ENCODE measurements around the gene MAN1A2. TPM values are rescaled to one million over a fixed set of nuclear protein-coding genes. Genes with fewer than 3 reads are reported as not detected.
A peak's percentile ranks its signal among the peaks of the same experiment; 100 is the strongest.

Gene MAN1A2
- total and polyA plus RNA-seq, 9 of the 15 experiments (the other 6 are each of a cell fraction or from before 2014, with no cell fraction given) = 4.2 to 38.4 (median 18.7) TPM

GRCh38 chr1:117339866-117340700 lies 27.2 kb upstream of the MAN1A2 start (continued):
- TF ChIP-seq ZBTB40 (IDR thresholded peaks at IDR 0.05) (0 out of 2 replicates have a peak, but pooled peaks have one; percentile 40), ZBTB40 (CRISPR knock-in tag; IDR thresholded peaks at IDR 0.05) (no peak), CREB3L1 (IDR thresholded peaks at IDR 0.05; ENCODE audit: borderline replicate concordance, low read depth) (peak; percentile 51; the same call in 1 of the 2 replicates), E2F5 (CRISPR knock-in tag; IDR thresholded peaks at IDR 0.05) (no peak), ZNF668 (CRISPR knock-in tag; IDR thresholded peaks at IDR 0.05) (no peak), ZNF134 (CRISPR knock-in tag; conservative IDR thresholded peaks at IDR 0.05) (0 out of 2 replicates have a peak, but pooled peaks have one; percentile 41), IRF9 (tag; IDR thresholded peaks at IDR 0.05) (no peak), ZNF717 (CRISPR knock-in tag; IDR thresholded peaks at IDR 0.05) (no peak), ZNF174 (CRISPR knock-in tag; IDR thresholded peaks at IDR 0.05) (no peak), POLR2AphosphoS2 (IDR thresholded peaks at IDR 0.05; ENCODE audit: low read length) (no peak), HNRNPUL1 (IDR thresholded peaks at IDR 0.05; ENCODE audit: low read length) (no peak), HLTF (IDR thresholded peaks at IDR 0.05) (no peak), ZNF263 (CRISPR knock-in tag; IDR thresholded peaks at IDR 0.05; ENCODE audit: borderline replicate concordance) (no peak), ZNF280B (CRISPR knock-in tag; IDR thresholded peaks at IDR 0.05) (no peak)

Data from K562 (cell line).